NAMALWA (cell line): ENCODE data around the gene HID1.
A peak's percentile ranks its signal among the peaks of the same experiment; 100 is the strongest.
"Not testable (repeated sequence)": the region's sequence is repeated elsewhere in the genome, so short reads cannot be mapped to it uniquely, and the experiment has no call there.

Source experiments
- DNase-seq: peaks from one replicate; pipeline ENCODE4 v3.0.0-alpha.2; 2015; ENCODE audit warnings: low spot score

The HID1 gene

DNA sequence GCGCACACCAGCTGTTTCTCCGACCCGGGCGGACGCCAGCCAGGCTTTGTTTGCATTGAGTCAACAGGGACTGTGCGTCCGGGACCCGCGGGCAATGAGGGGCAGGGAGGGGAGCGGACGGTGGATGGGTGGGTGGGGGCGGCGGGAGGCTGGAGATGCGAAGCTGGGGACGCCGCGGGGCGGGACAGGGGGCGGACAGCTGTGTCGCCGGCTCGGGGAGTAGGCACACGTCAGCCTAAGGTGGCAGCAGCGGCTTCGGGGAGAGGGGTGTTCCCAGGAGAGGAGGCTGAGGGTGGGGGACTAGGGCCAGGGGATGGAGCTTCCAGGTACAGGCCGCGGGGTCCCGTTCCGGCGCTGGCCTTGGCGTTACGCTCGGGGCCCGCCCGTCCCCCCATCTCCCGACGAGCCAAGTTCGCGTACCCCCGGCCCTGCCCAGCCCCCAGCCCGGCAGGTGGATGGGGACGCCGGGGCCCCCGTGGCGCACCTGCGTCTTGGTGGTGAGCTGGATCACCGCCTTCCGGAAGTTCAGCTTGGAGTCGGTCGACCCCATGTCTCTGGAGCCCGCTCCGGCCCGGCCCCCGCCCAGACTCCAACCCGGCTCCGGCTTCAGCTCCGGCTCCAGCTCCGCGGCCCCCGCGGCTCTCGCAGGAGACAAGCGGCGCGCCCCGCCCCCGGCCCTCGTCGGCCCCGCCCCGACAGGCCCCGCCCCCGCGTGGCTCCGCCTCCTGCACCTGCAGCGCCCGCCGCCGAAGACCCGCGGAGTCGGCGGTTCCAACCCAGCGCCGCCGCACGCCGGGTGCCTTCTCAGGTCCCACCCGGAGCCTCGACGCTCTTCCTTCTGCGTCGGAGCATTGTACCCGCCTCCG, at the start of gene HID1:
Gene HID1 (minus strand): TSS at position 653 of the 866 bp plus-strand sequence. CDS start 103 bp downstream, at position 550.
- peak; percentile 76 for DNase-seq

GRCh38 chr17:75020331-75021110, 48.0 kb upstream of the HID1 start:
- no peak for DNase-seq

GRCh38 chr17:75019710-75020109, 47.2 kb upstream of the HID1 start:
- no peak for DNase-seq

- DNase-seq: no peak
These were observed 46.6 kb upstream of the HID1 start for GRCh38 chr17:75019146-75019545.

- no peak for DNase-seq
These were observed 40.6 kb upstream of the HID1 start for GRCh38 chr17:75013092-75013559.

GRCh38 chr17:75012346-75013091, 40.0 kb upstream of the HID1 start, which contains the start of gene MRPL58:
Gene MRPL58, plus strand, starts transcription at chr17:75012670. Its CDS starts 17 bp downstream, at chr17:75012687.
- peak; percentile 91 for DNase-seq

DNA sequence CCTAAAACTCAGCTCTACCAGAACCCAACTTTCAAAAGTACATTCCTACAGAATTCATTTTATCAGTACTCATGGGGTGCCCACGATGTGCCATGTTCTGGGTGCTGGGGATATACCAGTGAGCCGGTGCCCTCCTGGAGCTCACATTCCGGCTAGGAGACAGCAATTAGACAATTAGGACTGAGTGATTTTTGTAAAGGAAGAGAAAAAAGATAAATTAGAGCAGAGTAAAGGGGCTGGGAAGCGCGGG, 39.5 kb upstream of the HID1 start:
- DNase-seq: no peak

DNA sequence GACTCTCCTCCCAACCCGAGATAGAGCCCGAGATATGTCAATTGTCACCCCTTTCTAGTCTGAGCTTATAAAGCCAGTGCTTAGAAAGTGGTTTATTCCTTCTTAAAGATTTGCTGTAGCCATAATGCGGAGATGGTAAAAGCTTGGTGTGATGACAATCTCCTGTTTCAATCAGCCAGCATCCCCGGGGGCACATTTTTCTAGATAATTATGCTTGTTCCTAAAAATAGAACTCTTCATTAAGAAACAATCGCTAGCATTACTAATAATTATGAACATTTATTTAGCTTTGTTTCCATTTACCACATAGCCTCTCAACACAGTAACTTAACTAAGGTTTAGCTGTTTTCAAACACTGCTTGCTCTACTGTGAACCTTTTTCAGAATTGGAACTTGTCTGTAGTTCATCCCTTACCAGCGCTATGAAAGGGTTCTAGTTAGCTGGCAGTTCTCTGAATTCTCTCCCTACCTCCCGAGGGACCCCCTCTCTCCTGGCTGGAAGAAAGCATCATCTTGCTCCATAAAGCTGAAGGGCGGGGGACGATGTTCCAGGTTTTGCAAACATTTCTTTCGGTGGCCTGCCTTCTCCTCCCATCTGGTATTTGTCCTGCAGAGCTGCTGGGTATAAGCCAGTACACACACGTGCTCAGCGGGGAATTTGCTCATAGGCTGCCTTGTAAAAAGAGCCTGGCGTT, 39.0 kb upstream of the HID1 start:
- DNase-seq: no peak

DNA sequence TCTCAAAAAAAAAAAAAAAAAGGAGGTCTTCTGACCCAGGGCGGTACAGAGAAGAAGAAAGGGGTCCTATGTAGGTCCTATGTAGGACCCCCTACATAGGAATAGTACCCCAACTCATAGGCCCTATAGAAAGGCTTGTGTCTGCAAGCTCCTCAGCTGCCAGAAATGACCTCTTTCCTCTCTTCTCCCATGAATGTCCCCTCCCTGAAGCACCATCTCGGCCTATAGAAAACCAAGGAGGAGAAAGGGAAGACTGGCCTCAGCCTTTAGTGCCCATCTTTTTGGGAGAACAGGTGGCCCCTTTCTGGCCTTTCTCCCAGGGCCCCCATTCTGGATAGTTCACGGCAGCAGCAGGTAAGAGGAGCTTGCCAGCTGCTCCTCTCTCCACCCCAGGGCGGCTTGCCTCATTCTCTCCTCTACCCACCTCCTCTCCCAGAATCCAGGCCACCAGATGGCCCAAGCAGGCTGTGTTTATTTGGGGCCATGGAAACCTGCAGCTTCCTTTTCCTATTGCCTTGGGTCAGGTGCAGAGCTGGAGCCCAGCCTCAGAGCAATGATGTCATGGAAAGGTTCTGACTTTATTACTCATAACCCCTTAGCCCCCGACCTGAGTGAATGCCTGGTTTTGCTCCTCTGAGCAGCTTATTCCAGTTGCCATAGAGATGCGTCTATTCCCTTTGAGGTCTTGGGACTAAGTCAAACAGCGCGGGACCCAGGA, 38.3 kb upstream of the HID1 start:
- peak; percentile 66 for DNase-seq

- no peak for DNase-seq
These were observed 36.7 kb upstream of the HID1 start for GRCh38 chr17:75009139-75009724.

- DNase-seq: no peak
These were observed 35.8 kb upstream of the HID1 start for GRCh38 chr17:75008373-75008772.

DNA sequence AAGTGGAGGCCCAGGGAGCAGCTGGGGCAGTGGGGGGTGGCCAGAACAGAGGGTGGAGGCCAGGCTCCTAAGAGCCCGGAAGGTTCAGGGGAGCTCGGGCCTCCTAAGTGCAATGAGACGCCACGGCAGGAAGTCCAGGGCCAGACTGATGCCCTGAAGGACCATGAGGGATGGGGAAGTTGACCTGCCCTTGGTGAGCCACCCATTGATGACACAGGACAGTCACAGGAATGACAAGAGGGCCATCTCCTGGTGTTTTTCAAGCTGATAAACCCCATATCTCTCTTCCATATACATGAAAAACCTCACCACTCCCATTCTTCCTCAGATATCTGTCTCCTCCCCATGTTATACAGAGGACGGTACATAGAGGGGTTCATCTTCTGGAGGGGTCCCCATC, 34.1 kb upstream of the HID1 start:
- no peak for DNase-seq

DNA sequence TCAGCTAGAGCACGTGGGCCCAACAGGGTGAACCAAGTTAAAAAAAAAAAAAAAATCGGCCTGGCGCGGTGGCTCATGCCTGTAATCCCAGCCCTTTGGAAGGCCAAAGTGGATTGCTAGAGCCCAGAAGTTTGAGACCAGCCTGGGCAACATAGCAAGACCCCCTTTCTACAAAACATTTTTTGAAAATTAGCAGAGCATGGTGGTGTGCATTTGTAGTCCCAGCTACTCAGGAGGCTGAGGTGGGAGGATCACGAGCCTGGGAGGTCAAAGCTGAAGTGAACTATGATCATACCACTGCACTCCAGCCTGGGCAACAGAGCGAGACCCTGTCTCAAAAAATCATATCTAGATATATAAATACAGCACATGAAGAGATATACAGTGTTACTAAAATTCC, 33.5 kb upstream of the HID1 start:
- DNase-seq: not testable (repeated sequence)

DNA sequence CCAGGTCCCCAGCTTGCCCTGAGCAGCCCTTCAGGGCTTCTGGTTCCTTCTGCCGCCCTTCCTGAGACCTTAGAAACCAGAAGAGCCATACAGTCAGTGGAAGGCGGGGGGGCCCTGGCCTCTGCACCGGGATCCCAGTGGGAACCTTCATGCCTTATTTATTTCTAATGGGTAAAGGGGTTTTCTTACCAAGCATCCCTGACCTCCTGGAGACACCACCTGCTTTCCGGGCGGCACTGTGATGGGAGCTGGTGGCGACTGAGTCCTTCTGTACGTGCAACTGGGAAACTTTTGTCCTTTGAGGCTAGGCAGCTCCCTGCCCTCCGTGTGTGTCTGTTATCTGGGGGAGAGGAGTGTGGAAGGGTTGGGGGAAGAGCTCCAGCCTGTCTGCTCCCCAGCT, 32.7 kb upstream of the HID1 start:
- no peak for DNase-seq

- no peak for DNase-seq
These were observed 31.8 kb upstream of the HID1 start for GRCh38 chr17:75004371-75004770.

DNA sequence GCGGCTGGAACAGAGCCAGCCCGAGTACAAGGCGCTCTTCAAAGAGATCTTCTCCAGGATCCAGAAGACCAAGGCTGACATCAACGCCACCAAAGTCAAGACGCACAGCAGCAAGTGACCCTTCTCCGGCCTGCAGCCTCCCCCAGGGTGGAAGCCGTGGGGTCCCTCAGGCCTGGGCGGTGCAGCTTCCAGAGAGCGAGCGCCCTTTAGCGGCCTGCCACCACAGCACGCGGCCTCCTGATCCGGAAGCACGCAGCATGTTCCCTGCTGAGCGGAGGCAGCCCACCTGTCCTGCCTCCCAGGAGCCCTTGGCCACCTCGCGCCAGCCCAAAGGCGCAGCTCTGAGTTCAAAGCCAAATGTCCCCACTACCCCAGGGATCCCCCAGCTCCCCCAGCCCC, 31.4 kb upstream of the HID1 start:
- no peak for DNase-seq

DNA sequence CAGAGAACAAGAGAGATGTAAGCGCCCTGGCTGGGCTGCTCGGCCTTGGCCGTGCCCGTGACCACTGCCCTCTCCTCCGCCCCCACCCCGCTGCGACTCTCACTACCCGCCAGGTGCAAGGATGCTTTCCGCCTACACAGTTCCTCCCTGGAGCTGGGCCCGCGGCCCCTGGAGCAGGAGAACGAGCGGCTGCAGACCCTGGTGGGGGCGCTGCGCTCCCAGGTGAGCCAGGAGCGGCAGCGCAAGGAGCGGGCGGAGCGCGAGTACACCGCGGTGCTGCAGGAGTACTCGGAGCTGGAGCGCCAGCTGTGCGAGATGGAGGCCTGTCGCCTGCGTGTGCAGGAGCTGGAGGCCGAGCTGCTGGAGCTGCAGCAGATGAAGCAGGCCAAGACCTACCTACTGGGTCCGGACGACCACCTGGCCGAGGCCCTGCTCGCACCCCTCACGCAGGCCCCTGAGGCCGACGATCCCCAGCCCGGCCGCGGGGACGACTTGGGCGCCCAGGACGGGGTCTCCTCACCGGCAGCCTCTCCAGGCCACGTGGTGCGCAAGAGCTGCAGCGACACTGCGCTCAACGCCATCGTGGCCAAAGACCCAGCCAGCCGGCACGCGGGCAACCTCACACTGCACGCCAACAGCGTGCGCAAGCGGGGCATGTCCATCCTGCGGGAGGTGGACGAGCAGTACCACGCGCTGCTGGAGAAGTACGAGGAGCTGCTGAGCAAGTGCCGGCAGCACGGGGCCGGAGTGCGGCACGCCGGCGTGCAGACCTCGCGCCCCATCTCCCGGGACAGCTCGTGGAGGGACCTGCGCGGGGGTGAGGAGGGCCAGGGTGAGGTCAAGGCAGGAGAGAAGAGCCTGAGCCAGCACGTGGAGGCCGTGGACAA, 30.8 kb upstream of the HID1 start:
- DNase-seq: no peak

DNA sequence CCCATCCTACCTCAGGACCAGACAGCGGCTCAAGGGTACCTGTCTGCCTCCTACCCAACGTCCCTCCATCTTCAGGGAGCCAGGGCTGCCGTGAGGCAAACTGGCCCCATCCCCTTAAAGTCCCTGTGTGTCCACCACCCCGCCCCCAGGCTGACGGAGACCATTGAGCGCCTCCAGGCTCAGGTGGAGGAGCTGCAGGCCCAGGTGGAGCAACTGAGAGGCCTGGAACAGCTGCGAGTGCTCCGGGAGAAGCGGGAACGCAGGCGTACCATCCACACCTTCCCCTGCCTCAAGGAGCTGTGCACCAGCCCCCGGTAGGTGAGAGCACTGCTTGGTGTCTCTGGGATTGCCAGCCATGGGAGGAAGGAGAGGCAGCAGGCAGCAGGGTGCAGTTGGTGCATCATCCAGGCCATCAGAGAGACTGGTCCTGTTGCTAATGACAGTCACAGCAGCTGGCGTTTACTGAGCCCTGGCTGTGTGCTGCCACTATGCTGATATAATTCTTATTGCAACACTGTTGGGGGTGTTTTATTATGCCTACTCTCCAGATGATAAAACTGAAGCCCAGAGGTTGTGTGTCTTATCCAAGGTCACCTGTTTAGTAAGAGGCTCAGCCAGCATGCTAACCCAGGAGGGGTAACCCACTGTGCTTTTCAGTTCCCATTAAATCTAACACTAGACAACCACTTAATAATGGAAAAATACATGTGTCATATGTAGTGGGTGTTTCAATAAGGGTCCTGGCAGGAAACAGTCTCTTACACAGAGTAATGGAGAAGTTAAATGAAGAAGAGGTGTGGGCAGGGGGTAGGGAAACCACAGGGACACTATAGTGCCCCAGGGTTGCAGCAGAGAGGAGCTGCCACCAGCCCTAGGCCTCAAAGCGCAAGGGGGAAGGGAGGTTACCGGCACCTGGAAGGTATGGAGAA, 29.6 kb upstream of the HID1 start:
- DNase-seq: no peak

DNA sequence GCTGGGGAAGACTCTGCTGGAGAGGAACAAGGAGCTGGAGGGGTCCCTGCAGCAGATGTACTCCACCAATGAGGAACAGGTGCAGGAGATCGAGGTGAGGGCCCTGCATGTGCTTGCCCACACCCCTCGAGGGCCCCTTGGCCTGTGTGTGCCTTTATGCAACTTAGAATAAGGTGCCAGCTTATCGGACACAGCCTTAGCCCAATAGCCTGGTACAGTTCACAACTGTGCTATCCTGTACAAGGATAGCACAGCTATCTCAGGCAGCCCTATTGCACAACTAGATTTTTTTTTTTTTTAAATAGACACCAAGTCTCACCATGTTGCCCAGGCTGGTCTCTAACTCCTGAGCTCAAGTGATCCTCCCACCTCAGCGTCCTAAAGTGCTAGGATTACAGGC, 27.0 kb upstream of the HID1 start:
- no peak for DNase-seq
